ENCODE measurements around the gene IMMP2L. TPM values are rescaled to one million over a fixed set of nuclear protein-coding genes. Genes with fewer than 3 reads are reported as not detected.
A peak's percentile ranks its signal among the peaks of the same experiment; 100 is the strongest.

IMMP2L gene
- polyA plus RNA-seq, 1 experiment = 5.8 TPM

DNA sequence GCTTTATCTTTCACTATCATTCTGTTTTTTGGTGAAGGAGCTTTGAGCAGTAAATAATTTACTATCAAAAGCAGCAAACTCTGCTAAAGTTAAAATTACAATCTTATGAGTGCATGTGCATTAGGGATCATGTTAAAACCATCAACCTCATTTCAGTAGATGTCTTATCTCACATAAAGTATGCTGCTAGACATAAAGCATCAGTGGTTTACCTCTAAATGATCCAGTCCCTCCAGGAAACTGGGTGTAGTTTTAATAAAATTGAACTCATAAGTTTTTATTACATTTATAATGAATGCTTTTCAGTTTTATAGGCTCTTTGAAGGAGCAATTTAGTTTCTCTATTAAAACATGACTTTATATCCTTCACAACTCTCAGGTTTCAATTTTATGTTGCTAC, 362.6 kb downstream of the IMMP2L start:
- Histone ChIP-seq H3K27me3 (ENCODE audit: control insufficient read depth, insufficient read depth, low read length) (no peaks in the 10 kb centered on the region), H3K4me3 (ENCODE audit: low read depth, low read length) (no peak overlapping the region), H3K36me3 (ENCODE audit: control insufficient read depth, insufficient read depth, low read length) (no peaks in the 10 kb centered on the region)
- CTCF ChIA-PET = no interaction called here
- POLR2A ChIA-PET = no interaction called here
- DNase-seq (ENCODE audit: low read depth) = peak; percentile 10
- TF ChIP-seq, protein P1, sequence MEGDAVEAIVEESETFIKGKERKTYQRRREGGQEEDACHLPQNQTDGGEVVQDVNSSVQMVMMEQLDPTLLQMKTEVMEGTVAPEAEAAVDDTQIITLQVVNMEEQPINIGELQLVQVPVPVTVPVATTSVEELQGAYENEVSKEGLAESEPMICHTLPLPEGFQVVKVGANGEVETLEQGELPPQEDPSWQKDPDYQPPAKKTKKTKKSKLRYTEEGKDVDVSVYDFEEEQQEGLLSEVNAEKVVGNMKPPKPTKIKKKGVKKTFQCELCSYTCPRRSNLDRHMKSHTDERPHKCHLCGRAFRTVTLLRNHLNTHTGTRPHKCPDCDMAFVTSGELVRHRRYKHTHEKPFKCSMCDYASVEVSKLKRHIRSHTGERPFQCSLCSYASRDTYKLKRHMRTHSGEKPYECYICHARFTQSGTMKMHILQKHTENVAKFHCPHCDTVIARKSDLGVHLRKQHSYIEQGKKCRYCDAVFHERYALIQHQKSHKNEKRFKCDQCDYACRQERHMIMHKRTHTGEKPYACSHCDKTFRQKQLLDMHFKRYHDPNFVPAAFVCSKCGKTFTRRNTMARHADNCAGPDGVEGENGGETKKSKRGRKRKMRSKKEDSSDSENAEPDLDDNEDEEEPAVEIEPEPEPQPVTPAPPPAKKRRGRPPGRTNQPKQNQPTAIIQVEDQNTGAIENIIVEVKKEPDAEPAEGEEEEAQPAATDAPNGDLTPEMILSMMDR (IDR thresholded peaks at IDR 0.05; ENCODE audit: insufficient read depth, low read depth, low read length) = no peak

DNA sequence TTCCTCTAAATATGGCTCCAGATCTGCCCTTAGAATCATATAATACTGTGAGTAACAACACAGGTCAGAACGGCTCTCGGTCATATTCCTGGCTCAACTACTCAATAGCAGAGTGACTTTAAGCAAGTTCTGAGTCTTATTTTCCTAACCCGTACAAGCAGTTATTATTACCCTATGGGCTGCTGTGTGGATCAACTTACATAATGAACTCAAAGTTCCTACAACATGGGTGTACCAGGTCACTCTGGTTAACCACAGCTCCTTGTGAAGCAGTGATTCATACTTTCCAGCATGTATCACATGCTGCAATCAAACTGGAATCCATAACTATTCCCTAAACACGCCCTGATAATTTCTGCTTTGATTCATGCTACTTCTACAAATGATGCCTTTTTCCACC, 364.0 kb downstream of the IMMP2L start:
- ChIA-PET CTCF (no interaction called here), POLR2A (no interaction called here)

GRCh38 chr7:111196655-111197054, 365.6 kb downstream of the IMMP2L start:
- POLR2A ChIA-PET = interaction anchor here (0.9 kb wide), 1 partner anchor 13 kb away, joined by 3 read pairs; no protein-coding TSS in a partner anchor
- TF ChIP-seq, protein P1 (IDR thresholded peaks at IDR 0.05; ENCODE audit: insufficient read depth, low read depth, low read length) = no peak
- no peak for DNase-seq (ENCODE audit: low read depth)
- CTCF ChIA-PET = no interaction called here
- H3K27me3 ChIP-seq (ENCODE audit: control insufficient read depth, insufficient read depth, low read length) = no peaks in the 10 kb centered on the region
- no peak overlapping the region for H3K4me3 ChIP-seq (ENCODE audit: low read depth, low read length)
- H3K36me3 ChIP-seq (ENCODE audit: control insufficient read depth, insufficient read depth, low read length) = no peaks in the 10 kb centered on the region

More for the DNA sequence above, 364.0 kb downstream of the IMMP2L start:
- Histone ChIP-seq H3K4me3 (ENCODE audit: low read depth, low read length) (no peak overlapping the region), H3K27me3 (ENCODE audit: control insufficient read depth, insufficient read depth, low read length) (no peaks in the 10 kb centered on the region), H3K36me3 (ENCODE audit: control insufficient read depth, insufficient read depth, low read length) (no peaks in the 10 kb centered on the region)
- TF ChIP-seq, protein P1 (IDR thresholded peaks at IDR 0.05; ENCODE audit: insufficient read depth, low read depth, low read length) = no peak
- DNase-seq (ENCODE audit: low read depth) = peak; percentile 96

DNA sequence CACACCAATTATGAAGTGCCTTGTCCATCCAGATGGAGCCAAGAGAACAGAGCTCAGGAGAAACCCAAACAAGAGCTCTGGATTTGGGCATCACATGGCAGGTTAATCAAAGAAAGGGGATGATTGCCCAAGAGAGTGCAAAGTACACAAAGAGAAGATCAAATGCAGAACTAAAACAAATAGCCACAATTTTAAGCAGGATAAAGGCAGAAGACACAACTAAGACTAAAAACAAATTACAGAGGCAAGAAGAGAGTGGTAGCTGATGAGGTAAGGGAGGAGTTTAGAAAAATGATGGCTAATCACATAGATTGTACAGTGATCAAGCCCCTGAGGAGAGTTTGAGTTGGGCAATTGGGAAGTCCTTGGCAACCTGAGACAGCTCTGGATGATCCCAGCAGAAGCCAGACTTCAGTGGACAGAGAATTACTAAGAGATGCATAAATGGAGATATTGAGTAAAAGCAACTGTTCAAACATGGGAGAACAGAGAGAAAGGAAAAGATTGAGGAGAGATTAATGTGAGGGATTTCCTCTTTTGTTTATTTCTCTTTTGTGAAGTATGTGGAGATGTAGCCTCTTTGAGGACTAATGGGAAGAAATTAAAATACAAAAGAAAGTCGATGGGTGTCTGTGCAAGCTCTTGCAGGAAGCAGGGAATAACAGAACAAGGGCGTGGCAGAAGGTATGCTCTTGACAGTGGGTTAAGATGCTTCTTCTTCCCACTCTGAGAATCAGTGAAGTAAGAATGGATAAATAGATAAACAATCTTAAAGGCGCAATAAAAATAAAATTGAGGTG, 369.5 kb downstream of the IMMP2L start:
- no peaks in the 10 kb centered on the region for H3K27me3 ChIP-seq (ENCODE audit: control insufficient read depth, insufficient read depth, low read length)
- H3K36me3 ChIP-seq (ENCODE audit: control insufficient read depth, insufficient read depth, low read length) = no peaks in the 10 kb centered on the region
- CTCF ChIA-PET = no interaction called here
- POLR2A ChIA-PET = no interaction called here
- no peak overlapping the region for H3K4me3 ChIP-seq (ENCODE audit: low read depth, low read length)
- DNase-seq (ENCODE audit: low read depth) = no peak
- TF ChIP-seq, protein P1 (IDR thresholded peaks at IDR 0.05; ENCODE audit: insufficient read depth, low read depth, low read length) = no peak

DNA sequence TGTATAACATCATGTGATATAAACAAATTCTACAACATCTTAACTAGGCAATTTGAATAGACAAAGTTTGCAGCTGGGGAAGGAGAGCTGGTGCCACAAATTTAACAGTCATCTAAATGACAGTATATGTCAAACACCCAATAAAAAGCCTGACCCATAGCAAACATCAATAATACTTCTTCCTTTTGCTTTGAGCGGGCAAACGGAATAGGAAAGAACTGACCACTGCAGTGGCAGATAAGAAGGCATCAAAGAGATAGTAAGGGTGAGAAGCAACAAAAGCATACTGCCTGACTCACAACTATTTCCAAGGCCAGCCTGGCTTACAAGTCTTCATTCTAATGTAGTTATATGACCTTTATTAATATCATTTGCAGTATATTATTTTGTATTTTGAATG, 371.5 kb downstream of the IMMP2L start:
- no peaks in the 10 kb centered on the region for H3K27me3 ChIP-seq (ENCODE audit: control insufficient read depth, insufficient read depth, low read length)
- CTCF ChIA-PET = no interaction called here
- POLR2A ChIA-PET = no interaction called here
- DNase-seq (ENCODE audit: low read depth) = no peak
- H3K4me3 ChIP-seq (ENCODE audit: low read depth, low read length) = no peak overlapping the region
- no peaks in the 10 kb centered on the region for H3K36me3 ChIP-seq (ENCODE audit: control insufficient read depth, insufficient read depth, low read length)
- TF ChIP-seq, protein P1 (IDR thresholded peaks at IDR 0.05; ENCODE audit: insufficient read depth, low read depth, low read length) = no peak
